DOHH2 (cell line): ENCODE data around the gene NBDY.

ENCODE experiments used
- EZH2phosphoT487 ChIP-seq: fragments of 200-600 bp; sonication (generic); IDR thresholded peaks from 2 replicates; pipeline ENCODE4 v1.6.1; 2017; ENCODE audit warnings: borderline replicate concordance, mild to moderate bottlenecking, antibody characterized with exemption, low read length, moderate library complexity, mixed read lengths
- TF ChIP-seq, protein P1 (sequence below): fragments of 200-600 bp; sonication (generic); IDR thresholded peaks from one replicate; pipeline ENCODE4 v1.5.1; 2014; ENCODE audit warnings: antibody characterized with exemption, mild to moderate bottlenecking, low read depth, low read length; ENCODE audit not compliant: poor library complexity, severe bottlenecking

DNA sequence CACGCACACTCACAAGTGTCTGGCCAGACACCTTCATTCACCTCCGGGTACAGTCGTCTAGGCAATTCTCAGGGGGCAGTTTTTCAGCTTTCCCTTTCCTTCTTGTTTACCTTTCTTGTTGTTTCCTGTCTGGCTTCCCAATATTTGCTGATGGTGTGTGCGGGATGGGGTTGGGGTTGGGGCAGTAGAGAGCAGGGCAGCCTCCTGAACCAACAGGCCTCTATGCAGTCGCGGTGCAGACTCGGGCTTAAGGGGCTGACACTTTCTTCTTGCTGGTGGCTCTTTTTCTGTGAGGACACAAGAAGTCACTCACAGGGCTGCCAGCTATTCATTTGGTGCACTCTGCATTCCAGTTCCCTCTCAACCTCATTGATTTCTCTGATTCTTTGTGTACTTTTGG, 56.4 kb downstream of the NBDY start:
- no peak for TF ChIP-seq EZH2phosphoT487
- TF ChIP-seq, protein P1, sequence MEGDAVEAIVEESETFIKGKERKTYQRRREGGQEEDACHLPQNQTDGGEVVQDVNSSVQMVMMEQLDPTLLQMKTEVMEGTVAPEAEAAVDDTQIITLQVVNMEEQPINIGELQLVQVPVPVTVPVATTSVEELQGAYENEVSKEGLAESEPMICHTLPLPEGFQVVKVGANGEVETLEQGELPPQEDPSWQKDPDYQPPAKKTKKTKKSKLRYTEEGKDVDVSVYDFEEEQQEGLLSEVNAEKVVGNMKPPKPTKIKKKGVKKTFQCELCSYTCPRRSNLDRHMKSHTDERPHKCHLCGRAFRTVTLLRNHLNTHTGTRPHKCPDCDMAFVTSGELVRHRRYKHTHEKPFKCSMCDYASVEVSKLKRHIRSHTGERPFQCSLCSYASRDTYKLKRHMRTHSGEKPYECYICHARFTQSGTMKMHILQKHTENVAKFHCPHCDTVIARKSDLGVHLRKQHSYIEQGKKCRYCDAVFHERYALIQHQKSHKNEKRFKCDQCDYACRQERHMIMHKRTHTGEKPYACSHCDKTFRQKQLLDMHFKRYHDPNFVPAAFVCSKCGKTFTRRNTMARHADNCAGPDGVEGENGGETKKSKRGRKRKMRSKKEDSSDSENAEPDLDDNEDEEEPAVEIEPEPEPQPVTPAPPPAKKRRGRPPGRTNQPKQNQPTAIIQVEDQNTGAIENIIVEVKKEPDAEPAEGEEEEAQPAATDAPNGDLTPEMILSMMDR = no peak
